Prostate gland (tissue), 2 donors: ENCODE data around the gene STK17B.

ENCODE experiments used
- CTCF ChIP-seq, 4 experiments: fragments of 200-600 bp in 2 of 4; fragments of 450-650 bp in 2 of 4; sonication (generic) in 2 of 4; IDR thresholded peaks; 1 replicate in 3 of 4; 2 replicates in 1 of 4; pipeline ENCODE4 v1.5.1; 2016 to 2019; ENCODE audit warnings: antibody characterized with exemption in 4 of 4, mild to moderate bottlenecking in 2 of 4, moderate library complexity in 2 of 4
- POLR2AphosphoS5 ChIP-seq: sonication (generic); formaldehyde crosslinking; IDR thresholded peaks from one replicate; pipeline ENCODE4 v1.6.1; 2017; ENCODE audit warnings: antibody characterized with exemption

- no peak for TF ChIP-seq CTCF (IDR thresholded peaks at IDR 0.05)
- no peak for TF ChIP-seq POLR2AphosphoS5
Measured at GRCh38 chr2:196160946-196161345, 10.4 kb downstream of the STK17B start.
